Neural progenitor cell (in vitro differentiated cells): ENCODE measurements around the gene ZFR2. TPM values are rescaled to one million over a fixed set of nuclear protein-coding genes. Genes with fewer than 3 reads are reported as not detected.
A peak's percentile ranks its signal among the peaks of the same experiment; 100 is the strongest.

Experiments
- DNase-seq: peaks from one replicate; pipeline ENCODE4 v3.0.0-alpha.2; 2016; ENCODE audit warnings: low spot score
- H2AFZ ChIP-seq: fragments of 200-600 bp; sonication (generic); replicated peaks from 2 replicates; pipeline ENCODE4 v1.6.1; 2016; ENCODE audit warnings: antibody characterized with exemption
- H3F3A ChIP-seq: fragments of 200-600 bp; sonication (generic); 2 replicates; pipeline ENCODE4 v1.6.1; 2016; ENCODE audit warnings: antibody characterized with exemption, low read depth
- H3K27ac ChIP-seq: fragments of 200-600 bp; sonication (generic); 2 replicates; pipeline ENCODE4 v1.5.1; 2016; ENCODE audit warnings: mild to moderate bottlenecking
- H3K27me3 ChIP-seq: fragments of 200-600 bp; sonication (generic); 2 replicates; pipeline ENCODE4 v1.6.1; 2016; ENCODE audit warnings: mild to moderate bottlenecking, moderate library complexity
- H3K36me3 ChIP-seq: fragments of 200-600 bp; sonication (generic); 2 replicates; pipeline ENCODE4 v1.5.1; 2016
- H3K4me1 ChIP-seq: fragments of 200-600 bp; sonication (generic); 2 replicates; pipeline ENCODE4 v1.6.1; 2016; ENCODE audit warnings: mixed run types
- H3K4me2 ChIP-seq: fragments of 200-600 bp; sonication (generic); 2 replicates; pipeline ENCODE4 v1.6.1; 2016
- H3K4me3 ChIP-seq: fragments of 200-600 bp; sonication (generic); 2 replicates; pipeline ENCODE4 v1.5.1; 2016
- H3K79me2 ChIP-seq: fragments of 200-600 bp; sonication (generic); 2 replicates; pipeline ENCODE4 v1.6.1; 2016; ENCODE audit warnings: low read depth
- H3K9ac ChIP-seq: fragments of 200-600 bp; sonication (generic); 2 replicates; pipeline ENCODE4 v1.6.1; 2016
- H3K9me3 ChIP-seq: fragments of 200-600 bp; sonication (generic); 2 replicates; pipeline ENCODE4 v1.5.1; 2016; ENCODE audit warnings: low read depth
- H4K20me1 ChIP-seq: fragments of 200-600 bp; sonication (generic); 2 replicates; pipeline ENCODE4 v1.6.1; 2016; ENCODE audit warnings: low read depth
- H3K27ac Mint-ChIP-seq: 3 replicates; pipeline ENCODE4 v1.8.0; 2021; ENCODE audit warnings: mixed read lengths
- H3K27me3 Mint-ChIP-seq: 2 replicates; pipeline ENCODE4 v1.8.0; 2022; ENCODE audit warnings: low read depth, mild to moderate bottlenecking, inconsistent platforms, moderate library complexity, mixed read lengths; ENCODE audit not compliant: insufficient read depth
- H3K36me3 Mint-ChIP-seq: 3 replicates; pipeline ENCODE4 v1.8.0; 2021; ENCODE audit warnings: mixed read lengths
- H3K4me1 Mint-ChIP-seq: 3 replicates; pipeline ENCODE4 v1.8.0; 2021; ENCODE audit warnings: mixed read lengths
- H3K4me3 Mint-ChIP-seq: 3 replicates; pipeline ENCODE4 v1.8.0; 2021; ENCODE audit warnings: mild to moderate bottlenecking, moderate library complexity, mixed read lengths
- H3K9me3 Mint-ChIP-seq: 3 replicates; pipeline ENCODE4 v1.8.0; 2020; ENCODE audit warnings: mixed read lengths
- EZH2 ChIP-seq: fragments of 200-600 bp; sonication (generic); IDR thresholded peaks from 2 replicates; pipeline ENCODE4 v1.6.1; 2017; ENCODE audit warnings: antibody characterized with exemption, mild to moderate bottlenecking, moderate library complexity
- EZH2phosphoT487 ChIP-seq: fragments of 200-600 bp; sonication (generic); IDR thresholded peaks from 2 replicates; pipeline ENCODE4 v1.6.1; 2017; ENCODE audit warnings: antibody characterized with exemption
- total RNA-seq: library from RNA; depleted of rRNA; stranded (reverse); fragments of >200 nt; gene quantifications from 2 replicates; pipeline ENCODE4 v1.2.3, GENCODE V29; 2015; ENCODE audit warnings: low replicate concordance
- TF ChIP-seq, protein P1 (sequence below): fragments of 200-600 bp; sonication (generic); IDR thresholded peaks from 2 replicates; pipeline ENCODE4 v1.5.1; 2017; ENCODE audit warnings: antibody characterized with exemption, mild to moderate bottlenecking

Gene ZFR2
- total RNA-seq, 1 donor from 2014 or later, result 8.9 TPM

DNA sequence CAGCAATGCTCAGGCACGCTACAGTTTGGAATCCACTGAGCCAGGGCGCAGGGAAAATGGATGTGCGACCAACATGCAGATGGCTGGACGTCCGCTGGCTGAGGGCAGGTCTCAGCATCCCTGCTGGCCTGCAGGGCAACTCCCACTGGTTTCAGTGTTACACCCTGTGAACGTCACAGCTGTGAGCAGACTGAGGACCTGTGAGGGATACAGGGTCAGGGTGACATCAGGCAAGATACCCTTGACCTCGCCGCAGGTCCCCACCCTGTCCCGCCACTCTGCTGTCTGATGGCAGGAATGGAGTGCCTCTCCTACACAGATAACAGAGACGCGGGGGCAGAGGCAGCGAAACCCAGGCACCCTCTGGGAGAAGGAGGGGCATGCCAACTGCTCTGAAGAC, 19.1 kb downstream of the ZFR2 start:
- H3K4me3 ChIP-seq, result no peak overlapping the region
- H3K36me3 ChIP-seq, result no peaks in the 10 kb centered on the region
- no peaks in the 10 kb centered on the region for H4K20me1 ChIP-seq
- Mint-ChIP-seq H3K27ac (no peak overlapping the region), H3K4me3 (no peak overlapping the region), H3K4me1 (no peaks in the 10 kb centered on the region), H3K27me3 (no peaks in the 10 kb centered on the region), H3K9me3 (peaks cover 14% of the 10 kb centered on the region), H3K36me3 (peaks cover 26% of the 10 kb centered on the region)
- H3K27ac ChIP-seq, result no peak overlapping the region
- H3K27me3 ChIP-seq, result no peaks in the 10 kb centered on the region
- DNase-seq, result no peak
- no peak overlapping the region for H2AFZ ChIP-seq
- TF ChIP-seq, protein P1, sequence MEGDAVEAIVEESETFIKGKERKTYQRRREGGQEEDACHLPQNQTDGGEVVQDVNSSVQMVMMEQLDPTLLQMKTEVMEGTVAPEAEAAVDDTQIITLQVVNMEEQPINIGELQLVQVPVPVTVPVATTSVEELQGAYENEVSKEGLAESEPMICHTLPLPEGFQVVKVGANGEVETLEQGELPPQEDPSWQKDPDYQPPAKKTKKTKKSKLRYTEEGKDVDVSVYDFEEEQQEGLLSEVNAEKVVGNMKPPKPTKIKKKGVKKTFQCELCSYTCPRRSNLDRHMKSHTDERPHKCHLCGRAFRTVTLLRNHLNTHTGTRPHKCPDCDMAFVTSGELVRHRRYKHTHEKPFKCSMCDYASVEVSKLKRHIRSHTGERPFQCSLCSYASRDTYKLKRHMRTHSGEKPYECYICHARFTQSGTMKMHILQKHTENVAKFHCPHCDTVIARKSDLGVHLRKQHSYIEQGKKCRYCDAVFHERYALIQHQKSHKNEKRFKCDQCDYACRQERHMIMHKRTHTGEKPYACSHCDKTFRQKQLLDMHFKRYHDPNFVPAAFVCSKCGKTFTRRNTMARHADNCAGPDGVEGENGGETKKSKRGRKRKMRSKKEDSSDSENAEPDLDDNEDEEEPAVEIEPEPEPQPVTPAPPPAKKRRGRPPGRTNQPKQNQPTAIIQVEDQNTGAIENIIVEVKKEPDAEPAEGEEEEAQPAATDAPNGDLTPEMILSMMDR, result no peak
- TF ChIP-seq EZH2phosphoT487, result no peak
- TF ChIP-seq EZH2, result no peak
- H3K4me2 ChIP-seq, result no peak overlapping the region
- H3K79me2 ChIP-seq, result no peaks in the 10 kb centered on the region
- no peak overlapping the region for H3K9ac ChIP-seq
- H3K9me3 ChIP-seq, result no peaks in the 10 kb centered on the region
- no peaks in the 10 kb centered on the region for H3F3A ChIP-seq
- H3K4me1 ChIP-seq, result no peaks in the 10 kb centered on the region

DNA sequence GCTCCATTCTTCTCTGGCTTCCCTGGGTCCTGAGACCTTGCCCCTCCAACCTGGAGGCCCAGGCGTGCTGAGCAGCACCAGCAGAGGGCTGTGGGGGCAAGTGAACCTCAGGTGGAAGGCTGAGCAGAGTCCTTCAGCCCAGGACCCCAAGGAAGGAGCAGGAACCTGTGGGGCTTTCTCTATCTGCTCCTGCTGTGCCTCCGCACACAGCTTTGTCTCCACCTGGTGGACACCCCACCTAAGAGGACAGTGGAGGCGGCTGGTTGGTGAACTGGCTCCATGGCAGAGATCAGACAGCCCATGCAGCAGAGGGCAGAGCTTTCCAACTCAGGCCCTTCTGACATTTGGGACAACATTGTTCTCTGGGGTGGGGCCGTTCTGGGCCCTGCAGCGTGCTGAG, 19.7 kb downstream of the ZFR2 start:
- peak; percentile 52 for DNase-seq
- no peaks in the 10 kb centered on the region for H3K36me3 ChIP-seq
- no peak overlapping the region for H3K9ac ChIP-seq
- H3K27me3 ChIP-seq, result no peaks in the 10 kb centered on the region
- H3K79me2 ChIP-seq, result no peaks in the 10 kb centered on the region
- no peaks in the 10 kb centered on the region for H4K20me1 ChIP-seq
- Mint-ChIP-seq H3K4me1 (no peaks in the 10 kb centered on the region), H3K27ac (no peak overlapping the region), H3K27me3 (no peaks in the 10 kb centered on the region), H3K4me3 (no peak overlapping the region), H3K36me3 (peaks cover 24% of the 10 kb centered on the region), H3K9me3 (peaks cover 14% of the 10 kb centered on the region)
- no peak overlapping the region for H3K27ac ChIP-seq
- no peak overlapping the region for H3K4me3 ChIP-seq
- H3K9me3 ChIP-seq, result no peaks in the 10 kb centered on the region
- no peaks in the 10 kb centered on the region for H3K4me1 ChIP-seq
- H2AFZ ChIP-seq, result no peak overlapping the region
- H3K4me2 ChIP-seq, result no peak overlapping the region
- H3F3A ChIP-seq, result no peaks in the 10 kb centered on the region
- TF ChIP-seq EZH2phosphoT487 (no peak), EZH2 (no peak)
- TF ChIP-seq, protein P1, result peak; percentile 49

DNA sequence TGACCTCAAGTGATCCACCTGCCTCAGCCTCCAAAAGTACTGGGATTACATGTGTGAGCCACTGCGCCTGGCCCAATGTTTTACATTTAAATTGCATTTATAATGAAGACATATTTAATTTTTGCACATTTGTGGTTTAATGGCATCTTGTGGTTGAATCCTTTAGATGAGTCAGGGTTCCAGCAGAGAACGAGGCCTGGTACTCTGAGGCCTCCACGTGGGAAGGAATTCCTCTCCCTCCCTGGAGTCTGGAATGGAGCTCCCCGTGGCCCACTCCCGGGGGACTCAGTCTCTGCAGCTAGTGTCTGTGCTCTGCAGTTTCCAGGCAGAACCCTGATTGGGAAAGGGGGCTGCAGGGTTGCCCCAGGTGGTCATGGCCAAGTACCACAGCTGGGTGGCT, 24.2 kb downstream of the ZFR2 start:
- Histone ChIP-seq H4K20me1 (no peaks in the 10 kb centered on the region), H3K9me3 (no peaks in the 10 kb centered on the region), H3K9ac (no peak overlapping the region), H3K27ac (no peak overlapping the region), H3K4me1 (no peaks in the 10 kb centered on the region), H2AFZ (no peak overlapping the region), H3K36me3 (no peaks in the 10 kb centered on the region), H3K4me2 (no peak overlapping the region), H3K4me3 (no peak overlapping the region), H3K79me2 (no peaks in the 10 kb centered on the region), H3K27me3 (no peaks in the 10 kb centered on the region), H3F3A (no peaks in the 10 kb centered on the region)
- H3K27me3 Mint-ChIP-seq, result peaks cover 4% of the 10 kb centered on the region
- peaks cover 5% of the 10 kb centered on the region for H3K4me1 Mint-ChIP-seq
- DNase-seq, result no peak
- no peaks in the 10 kb centered on the region for H3K9me3 Mint-ChIP-seq
- TF ChIP-seq EZH2phosphoT487 (no peak), EZH2 (no peak)
- TF ChIP-seq, protein P1, result no peak
- no peak overlapping the region for H3K27ac Mint-ChIP-seq
- H3K36me3 Mint-ChIP-seq, result peaks cover 4% of the 10 kb centered on the region
- H3K4me3 Mint-ChIP-seq, result no peak overlapping the region
